Stimulated activated CD8-positive, alpha-beta memory T cell treated with anti-CD3 and anti-CD28 coated beads, Interleukin-12 subunit alpha, Interleukin-12 subunit beta, amount 100 ng/mL, for 1 hour (primary cell): ENCODE measurements around the gene PARVB.

Experiments
- DNase-seq: peaks from one replicate; pipeline ENCODE4 v3.0.0-alpha.2; 2020; ENCODE audit warnings: low read depth

PARVB gene

DNA sequence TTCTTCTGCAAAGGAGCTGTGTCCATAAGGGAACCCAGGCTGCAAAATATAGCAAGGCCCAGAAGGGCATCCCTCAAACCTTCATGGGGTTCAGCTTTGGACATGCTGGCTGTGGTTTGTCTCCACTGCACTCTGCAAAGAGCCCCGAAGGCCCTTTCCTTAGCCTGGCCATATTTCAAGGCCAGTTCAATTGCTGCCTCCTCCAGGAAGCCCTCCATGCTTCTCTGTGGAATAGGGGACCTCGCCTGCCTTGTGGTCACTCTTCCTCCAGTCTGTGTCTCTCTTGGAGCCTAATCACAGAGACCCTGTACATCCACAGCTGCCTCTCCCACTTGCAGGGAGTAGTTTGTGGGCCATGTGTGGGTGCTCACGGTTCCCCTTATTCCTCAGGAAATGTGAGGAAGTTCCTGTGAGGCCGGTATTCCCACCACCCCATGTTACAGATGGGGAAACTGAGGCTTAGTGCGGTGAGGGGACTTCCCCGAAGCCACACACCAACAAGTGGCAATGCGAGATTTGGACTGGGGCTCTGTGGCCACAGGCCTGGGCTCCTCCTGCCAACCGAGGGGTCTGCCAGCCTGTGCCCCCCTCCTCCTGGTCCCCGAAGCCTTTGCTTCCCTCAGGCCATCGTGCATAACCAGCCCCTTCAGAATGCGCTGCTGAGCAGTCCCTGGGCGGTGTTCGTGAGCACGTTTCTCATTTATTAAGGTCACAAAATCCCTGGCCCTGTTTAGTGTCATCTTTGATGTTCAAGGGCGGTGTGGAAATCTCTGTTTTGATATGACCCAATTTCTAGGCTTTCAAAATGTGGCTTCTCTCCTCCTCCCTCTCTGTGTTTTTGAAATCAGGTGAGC is 65.8 kb downstream of the PARVB start:
- DNase-seq, result no peak

DNA sequence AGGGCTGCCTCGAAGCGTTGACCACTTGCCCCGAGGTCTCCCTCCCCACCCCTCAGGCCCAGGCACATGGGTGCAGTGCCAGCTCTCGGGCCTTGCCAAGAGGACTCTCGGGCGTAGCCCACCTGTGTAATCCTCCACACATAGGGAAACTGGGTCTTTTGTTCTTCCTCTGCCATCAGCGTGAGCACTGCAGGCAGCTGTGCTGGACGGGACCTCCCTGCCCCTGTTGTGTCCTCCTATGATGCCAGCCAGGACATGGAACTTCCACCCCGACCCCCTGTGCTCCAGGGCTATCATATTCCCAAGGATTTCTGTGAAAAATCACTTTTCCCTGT is 66.4 kb downstream of the PARVB start:
- no peak for DNase-seq

DNA sequence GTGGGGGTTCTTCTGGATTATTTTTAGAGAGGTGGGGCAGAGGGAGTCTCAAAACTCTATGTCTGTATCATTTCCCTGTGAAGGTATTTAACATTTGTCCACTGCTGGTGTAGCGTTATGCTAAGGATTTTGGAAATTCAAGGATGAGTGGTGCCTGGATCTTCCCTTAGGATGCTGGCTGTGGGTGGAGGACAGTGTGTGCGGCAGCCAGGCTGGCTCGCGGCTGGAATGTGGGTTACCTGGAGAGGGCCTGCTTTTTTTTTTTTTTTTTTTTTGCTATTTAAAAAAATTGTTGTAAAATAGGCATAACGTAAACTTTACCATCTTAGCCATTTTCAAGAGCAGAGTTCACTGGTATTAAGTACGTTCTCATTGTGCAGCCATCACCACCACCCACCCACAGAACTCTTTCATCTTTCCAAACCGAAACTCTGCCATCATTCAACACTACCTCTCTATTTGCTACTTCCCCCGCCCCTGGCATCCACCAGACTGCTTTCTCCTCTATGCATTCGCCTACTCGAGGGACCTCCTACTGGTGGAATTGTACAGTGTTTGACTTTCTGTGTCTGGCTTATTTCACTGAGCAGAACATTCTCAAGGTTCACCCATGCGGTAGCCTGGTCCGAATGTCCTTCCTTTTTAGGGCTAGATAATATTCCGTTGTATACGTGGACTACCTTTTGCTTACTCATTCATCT is 67.1 kb downstream of the PARVB start:
- DNase-seq, result no peak

- no peak for DNase-seq
Measured at GRCh38 chr22:44091751-44092150, 67.6 kb downstream of the PARVB start.

DNA sequence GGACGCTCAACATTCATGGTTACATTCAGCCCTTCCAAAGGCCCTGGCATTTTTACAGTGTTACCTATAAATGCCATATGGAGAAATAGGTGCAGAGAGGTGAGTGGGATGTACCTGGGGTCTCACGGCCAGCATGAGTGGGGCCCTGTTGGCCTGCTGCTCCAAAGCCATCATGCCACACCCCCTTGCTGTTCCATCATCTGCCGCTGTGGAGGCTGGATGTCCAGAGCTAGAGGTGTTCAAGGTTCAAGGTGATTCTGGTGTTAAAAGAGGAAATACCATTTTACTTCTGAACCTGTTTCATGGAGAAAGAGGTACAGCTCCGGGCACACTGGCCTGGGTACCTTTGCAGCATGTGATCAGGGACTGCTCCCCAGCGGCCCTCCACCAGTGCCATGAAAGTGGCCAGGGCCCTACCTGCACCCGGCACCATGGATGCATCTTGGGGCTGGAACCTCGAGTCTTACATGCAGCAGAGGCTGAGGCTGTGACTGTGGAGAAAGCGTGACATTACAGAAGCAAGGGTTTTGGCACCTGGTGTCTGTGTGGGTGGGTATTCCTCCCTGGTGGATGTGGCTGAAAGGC is 68.6 kb downstream of the PARVB start:
- DNase-seq, result no peak

DNA sequence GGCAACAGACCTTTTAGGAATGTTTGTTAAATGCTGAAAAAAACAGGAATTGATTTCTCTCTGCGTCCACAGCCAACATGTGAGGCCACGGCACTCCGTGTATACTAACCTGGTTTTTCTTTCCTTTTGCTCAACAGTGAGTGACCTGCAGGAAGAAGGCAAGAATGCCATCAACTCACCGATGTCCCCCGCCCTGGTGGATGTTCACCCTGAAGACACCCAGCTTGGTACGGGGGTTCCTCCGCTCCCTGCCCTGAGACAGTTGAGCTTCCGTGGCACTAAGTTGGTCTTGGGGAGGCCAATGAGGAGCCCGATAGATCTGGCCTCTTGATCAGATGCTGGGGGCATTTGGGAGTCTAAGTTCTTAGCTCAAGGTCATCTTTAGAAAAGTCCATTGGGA is 69.7 kb downstream of the PARVB start:
- no peak for DNase-seq

GRCh38 chr22:44094751-44095302 is 70.7 kb downstream of the PARVB start:
- no peak for DNase-seq

DNA sequence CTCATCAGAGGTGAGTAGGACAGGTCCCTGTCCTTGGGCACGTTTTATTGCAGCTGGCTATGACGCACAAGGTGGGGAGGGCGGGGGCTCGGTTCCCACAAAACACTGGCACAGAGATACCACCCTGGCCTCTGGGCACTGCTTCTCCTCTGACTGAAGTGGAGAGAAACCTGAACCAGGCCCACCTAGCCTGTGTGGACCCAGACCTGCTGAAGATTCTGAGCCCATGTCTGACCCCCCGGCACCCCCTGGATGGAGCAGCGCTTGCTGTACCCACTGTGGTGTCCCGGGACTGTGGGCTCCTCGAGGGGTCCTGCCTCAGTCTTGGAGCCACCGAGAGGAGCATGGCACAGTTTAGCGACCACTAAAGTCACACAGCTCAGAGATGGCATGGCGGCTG is 72.6 kb downstream of the PARVB start:
- no peak for DNase-seq

DNA sequence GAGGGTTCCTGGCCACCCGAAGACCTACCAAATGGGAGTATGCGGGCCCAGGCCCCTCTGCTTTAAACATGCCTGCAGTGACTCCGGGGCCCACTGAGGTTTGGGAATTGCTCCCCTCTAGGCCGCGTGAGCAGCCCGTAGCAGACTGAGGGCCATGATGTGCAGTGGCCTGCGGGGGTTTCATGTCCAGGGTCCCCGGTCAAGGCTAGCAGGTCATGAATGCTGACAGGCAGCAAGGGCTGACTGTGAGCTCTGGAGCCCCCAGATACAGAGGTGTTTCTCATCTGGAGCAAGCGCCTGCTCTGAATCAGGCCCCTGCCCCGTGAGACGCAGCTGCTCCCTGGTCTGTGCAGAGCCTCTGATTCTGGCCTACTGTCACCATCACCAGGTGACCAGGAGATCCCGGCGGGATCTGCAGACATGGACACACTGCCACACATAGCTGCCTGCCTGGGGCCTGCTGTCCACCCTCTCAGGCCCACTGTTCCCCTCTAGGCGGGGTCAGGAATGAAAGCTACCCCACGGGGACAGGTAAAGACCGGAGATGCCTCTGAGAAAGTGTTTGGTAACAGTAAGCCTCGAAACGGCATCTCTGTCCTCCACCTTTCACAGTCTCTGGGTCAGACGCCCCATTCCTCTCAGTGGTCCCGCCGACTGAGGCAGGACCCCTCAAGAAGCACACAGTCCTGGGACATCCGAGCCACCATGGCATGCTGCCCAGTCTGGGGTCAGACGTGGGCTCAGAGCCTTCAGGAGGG is 73.3 kb downstream of the PARVB start:
- DNase-seq, result no peak

- no peak for DNase-seq
Measured at GRCh38 chr22:44098021-44098739, 74.1 kb downstream of the PARVB start.

DNA sequence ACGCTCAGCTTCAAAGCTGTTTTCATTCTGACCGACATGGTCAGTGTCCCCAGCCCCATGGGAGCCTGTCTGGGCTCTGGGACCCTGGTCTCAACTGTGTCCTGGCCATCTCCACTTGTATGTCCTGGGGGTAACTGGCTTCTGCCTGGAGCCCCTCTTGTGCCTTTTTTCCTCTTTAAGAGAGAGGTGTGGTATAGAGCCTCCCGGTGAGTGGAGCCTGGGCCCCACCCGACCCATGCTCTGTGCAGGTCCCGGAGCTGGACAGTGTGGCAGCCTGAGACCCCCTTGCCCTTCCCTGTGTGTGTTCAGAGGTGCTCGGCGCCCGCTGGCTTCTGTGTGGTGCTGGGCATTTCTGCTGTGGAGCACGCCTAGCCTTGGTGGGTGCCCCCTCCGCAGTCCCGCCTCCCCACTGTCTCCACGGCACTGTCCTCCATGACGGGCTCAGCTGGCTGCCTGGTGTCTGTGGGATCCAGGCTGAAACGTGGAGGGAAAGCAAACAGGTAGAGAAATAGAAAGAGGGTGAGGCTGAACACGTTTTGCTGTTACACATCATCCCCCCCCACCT is 74.9 kb downstream of the PARVB start:
- no peak for DNase-seq

GRCh38 chr22:44099696-44100095 is 75.6 kb downstream of the PARVB start:
- no peak for DNase-seq

DNA sequence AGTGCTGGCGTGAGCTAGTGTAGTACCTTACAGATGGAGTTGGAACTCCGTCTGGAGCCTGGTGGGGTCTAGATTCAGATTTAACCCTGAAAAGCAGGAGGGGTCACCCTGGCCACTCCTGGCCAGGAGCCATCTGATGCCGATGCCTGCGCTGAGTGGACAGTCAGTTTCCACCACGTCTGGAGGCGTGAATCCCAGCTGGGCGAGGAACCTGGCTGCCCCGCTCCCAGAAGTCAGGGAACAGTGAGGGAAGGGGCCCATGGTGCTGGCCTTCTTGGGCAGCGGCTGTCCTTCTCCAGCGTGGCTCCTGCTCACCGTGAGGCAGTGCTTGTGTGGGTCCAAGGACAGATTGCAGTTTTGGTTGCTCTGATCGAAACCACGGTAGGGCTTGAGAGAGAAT is 76.3 kb downstream of the PARVB start:
- no peak for DNase-seq

DNA sequence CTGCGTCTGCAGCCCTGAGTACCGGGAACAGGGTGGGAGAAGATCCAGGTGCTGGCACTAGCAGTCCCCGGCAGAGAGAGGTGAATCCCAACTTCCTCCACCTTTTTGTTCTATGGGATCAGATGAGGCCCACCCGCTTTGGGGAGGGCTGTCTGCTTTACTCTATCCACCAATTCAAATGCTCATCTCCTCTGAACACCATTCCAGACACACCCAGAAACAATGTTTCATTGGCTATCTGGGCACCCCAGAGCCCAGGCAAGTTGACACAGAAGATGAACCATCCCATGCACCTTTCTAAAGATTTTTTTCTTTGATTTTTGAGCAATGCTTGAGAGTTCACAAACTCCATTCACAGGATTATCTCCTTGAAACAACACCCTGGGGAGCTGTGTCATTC is 78.0 kb downstream of the PARVB start:
- no peak for DNase-seq

DNA sequence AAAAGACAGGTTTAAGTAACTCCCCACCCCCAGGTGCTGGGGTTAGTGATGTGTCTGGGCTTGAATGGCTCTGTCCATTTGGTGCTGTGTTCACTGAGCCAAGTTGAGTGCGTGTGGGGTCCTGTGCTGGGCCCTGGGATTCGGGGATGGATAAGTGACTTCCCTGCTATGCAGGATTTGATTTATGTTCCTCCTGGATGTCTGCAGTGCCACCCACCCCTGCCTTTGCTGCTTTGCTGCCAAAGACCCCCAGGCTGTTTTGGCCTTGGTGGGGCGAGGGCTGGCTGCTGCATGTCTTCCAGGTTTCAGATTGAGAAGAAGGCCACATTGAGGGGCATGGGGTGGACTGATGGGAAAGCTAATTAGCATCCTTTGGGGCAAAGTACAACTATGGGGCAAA is 78.8 kb downstream of the PARVB start:
- DNase-seq, result no peak

DNA sequence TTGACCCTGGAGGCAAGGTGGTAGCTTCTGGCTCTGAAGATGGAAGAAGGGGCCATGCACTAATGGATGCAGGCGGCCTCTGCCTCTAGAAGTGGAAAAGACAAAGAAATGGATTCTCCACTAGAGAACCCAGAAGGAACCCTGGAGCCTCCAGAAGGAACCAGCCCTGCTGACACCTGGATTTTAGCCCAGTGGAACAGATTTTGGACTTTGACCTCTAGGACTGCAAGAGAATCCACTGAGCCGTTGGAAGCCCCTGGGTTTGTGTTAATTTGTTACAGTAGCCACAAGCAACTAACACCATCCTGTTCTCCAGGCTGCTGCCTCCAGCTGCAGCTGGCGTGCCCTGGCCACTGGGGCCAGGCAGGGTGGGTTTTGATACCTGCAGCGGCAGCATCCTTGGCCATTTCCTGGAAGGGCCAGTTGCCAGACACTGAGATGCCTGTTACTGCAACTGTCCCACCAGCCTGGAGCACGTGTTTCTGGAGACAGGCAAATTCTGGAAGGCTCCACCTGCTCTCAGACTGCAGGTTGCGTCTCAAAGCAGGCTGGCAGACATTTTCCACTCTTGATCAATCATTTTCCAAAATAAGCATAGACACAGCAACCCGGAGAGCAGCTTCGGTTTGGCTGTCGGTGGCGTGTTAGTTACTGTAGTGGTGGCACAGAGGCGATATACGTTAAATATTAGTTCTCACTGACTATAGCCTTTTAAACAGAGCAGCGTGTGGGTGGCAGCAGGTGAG is 79.8 kb downstream of the PARVB start:
- no peak for DNase-seq

GRCh38 chr22:44107340-44107739 is 83.2 kb downstream of the PARVB start:
- DNase-seq, result no peak

GRCh38 chr22:44108076-44108475 is 84.0 kb downstream of the PARVB start:
- DNase-seq, result no peak

- no peak for DNase-seq
Measured at GRCh38 chr22:44108806-44109385, 84.8 kb downstream of the PARVB start.

DNA sequence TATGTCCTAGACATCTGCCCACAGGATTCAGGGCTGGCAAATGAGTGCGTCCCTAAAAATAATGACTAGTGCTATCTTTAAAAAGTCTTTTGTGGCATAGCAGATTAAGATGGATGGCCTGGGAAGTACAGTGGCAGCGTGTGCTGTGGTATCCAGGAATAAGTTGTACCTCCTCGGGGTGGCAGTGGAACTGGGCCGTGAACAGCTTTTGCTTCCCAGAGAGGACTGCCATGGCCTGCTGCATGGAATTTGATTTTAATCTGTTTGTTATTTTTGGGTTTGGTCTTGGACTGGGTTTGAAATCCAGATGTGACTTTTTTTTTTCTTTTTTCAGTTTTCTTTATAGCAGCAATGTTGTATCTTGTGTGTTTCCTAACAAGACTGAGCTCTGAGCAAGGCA is 85.3 kb downstream of the PARVB start:
- no peak for DNase-seq
